HuH-7 (cell line): ENCODE results near the gene TAPT1.

Source experiments
- DNase-seq: peaks from one replicate; pipeline ENCODE4 v3.0.0; 2011; ENCODE audit warnings: low spot score

The TAPT1 gene

GRCh38 chr4:16248605-16249004 is 22.3 kb upstream of the TAPT1 start:
- DNase-seq, result no peak

DNA sequence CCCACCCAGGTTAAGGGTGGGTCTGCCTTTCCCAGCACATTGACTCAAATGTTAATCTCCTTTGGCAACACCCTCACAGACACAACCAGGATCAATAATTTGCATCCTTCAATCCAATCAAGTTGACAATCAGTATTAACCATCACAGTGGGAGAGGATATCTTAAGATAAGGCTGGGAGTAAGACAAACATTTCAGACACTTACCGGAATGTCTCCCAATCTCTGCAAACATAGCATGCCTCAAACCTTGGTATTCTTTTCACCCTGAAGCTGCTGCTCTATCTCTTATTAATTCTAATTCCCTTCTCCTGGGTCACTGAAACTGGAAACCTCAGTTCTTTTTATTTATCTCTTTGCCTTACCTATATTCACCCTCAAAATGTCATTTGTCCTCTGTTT is 19.0 kb upstream of the TAPT1 start:
- no peak for DNase-seq

GRCh38 chr4:16243285-16243684 is 17.0 kb upstream of the TAPT1 start:
- no peak for DNase-seq

GRCh38 chr4:16240300-16240699 is 14.0 kb upstream of the TAPT1 start:
- DNase-seq, result no peak

GRCh38 chr4:16239086-16239485 is 12.8 kb upstream of the TAPT1 start:
- DNase-seq, result no peak

GRCh38 chr4:16238327-16238726 is 12.1 kb upstream of the TAPT1 start:
- DNase-seq, result no peak

GRCh38 chr4:16237715-16238114 is 11.4 kb upstream of the TAPT1 start:
- no peak for DNase-seq

DNA sequence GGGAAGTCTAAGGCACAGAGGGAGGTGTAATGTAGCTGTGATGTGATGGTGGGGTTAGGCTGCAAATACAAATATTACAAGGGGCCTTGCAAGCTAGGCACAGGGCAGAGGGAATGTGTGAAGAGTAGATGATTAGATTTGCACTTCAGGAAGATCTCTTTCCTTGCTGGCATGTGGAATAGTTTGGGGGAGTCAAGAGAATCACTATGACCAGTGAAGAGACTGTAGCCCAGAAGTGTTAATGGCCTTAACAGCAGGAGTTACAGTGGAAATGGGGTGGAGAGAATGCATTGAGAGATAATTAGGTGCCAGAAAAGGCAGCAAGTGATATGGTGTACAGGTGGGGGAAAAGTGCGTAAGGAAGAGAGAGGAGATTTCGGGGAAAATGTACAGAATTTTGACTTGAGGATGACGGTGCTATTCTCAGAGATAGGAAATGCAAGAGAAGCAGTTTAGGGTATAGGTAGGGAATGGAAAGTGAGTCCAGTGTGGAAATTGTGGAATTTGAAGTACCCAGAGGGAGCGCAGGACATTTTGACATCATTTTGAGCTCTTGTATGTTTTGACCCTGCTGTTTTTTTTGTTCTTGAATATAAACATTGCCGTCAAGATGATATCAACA is 10.2 kb upstream of the TAPT1 start:
- DNase-seq, result no peak

DNA sequence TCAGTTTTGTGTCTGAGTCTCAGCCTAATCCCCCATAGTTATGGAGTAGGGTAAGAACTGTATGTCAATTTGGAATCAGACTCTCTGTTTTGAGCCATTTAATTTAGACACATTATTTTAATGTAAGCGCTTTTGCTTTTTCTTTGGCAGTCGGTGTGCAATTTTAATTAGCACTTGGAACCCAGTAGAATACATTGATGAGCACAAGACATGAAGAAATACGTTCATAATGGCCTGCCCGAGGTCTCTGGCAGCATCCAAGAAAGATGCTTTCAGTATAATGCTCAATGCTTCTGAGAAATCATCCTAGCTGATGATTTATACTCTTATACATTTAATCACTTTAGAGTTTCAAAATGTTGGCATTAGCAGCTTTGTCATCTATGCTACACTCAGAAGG is 8.9 kb upstream of the TAPT1 start:
- DNase-seq, result no peak

- DNase-seq, result no peak
Measured at GRCh38 chr4:16233569-16234177, 7.4 kb upstream of the TAPT1 start.

- no peak for DNase-seq
Measured at GRCh38 chr4:16231570-16232245, 5.4 kb upstream of the TAPT1 start.

GRCh38 chr4:16230308-16230707 is 4.0 kb upstream of the TAPT1 start:
- no peak for DNase-seq

DNA sequence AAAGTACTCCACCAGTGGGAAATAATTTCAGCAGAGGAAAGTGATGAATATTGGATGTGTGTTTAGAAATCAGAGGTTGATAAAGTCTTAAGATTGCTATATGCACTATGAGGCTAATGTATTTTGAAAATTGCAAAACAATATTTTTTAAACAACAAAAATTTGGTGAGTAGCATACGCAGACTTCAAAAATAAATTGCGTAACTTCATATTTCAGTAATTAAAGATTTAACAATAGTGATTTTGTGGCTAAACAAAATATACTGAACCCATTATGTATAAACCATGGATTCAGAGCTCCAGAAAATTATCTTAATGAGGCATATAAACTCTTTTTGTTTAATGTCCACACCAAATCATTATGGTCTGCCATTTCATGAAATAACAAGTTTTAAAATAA is 3.3 kb upstream of the TAPT1 start:
- DNase-seq, result no peak

DNA sequence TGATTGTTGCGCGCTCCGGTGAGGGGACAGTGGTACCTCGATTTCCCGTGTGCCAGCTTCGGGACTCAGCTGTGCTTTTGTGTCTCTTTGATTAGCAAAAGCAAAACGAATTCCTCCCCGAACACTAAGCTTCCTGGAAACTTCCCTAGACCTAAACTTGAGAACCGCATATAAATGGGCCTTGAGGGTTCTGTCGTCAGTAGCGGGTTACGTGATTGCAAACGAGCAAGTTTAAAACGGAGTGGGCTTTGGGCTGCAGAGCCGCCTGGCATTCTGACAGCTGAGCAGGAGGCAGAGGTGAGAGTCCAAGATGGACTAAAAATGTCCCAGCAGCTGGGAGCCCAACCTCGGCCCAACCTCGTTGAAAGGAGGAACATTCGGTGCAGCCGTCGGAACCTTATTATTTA is 1.2 kb upstream of the TAPT1 start:
- no peak for DNase-seq

- peak; percentile 49 for DNase-seq
Measured at GRCh38 chr4:16226816-16227461, 668 bp upstream of the TAPT1 start.

GRCh38 chr4:16225167-16225862 is 956 bp downstream of the TAPT1 start:
- no peak for DNase-seq

GRCh38 chr4:16224264-16225166 is 1.8 kb downstream of the TAPT1 start:
- peak; percentile 55 for DNase-seq

- DNase-seq, result no peak
Measured at GRCh38 chr4:16222957-16223527, 3.2 kb downstream of the TAPT1 start.

DNA sequence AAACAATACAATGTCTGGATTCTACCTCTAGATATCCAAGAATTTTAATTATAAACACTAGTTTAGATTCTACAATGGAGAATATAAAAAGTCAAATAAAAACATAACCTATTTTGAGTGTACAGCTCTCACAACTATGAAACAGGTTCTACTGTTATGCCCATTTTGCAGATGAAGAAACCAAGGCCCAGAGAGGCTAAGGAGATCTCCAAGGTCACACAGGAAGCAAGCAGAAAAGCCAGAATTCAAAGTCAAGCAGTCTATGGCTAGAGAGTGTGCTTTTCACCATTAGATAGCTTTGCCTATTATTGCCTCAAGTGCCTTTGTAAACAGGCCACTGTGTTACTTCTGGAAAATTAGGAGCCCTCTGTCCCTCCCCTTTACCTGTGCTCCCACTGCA is 7.3 kb downstream of the TAPT1 start:
- no peak for DNase-seq

DNA sequence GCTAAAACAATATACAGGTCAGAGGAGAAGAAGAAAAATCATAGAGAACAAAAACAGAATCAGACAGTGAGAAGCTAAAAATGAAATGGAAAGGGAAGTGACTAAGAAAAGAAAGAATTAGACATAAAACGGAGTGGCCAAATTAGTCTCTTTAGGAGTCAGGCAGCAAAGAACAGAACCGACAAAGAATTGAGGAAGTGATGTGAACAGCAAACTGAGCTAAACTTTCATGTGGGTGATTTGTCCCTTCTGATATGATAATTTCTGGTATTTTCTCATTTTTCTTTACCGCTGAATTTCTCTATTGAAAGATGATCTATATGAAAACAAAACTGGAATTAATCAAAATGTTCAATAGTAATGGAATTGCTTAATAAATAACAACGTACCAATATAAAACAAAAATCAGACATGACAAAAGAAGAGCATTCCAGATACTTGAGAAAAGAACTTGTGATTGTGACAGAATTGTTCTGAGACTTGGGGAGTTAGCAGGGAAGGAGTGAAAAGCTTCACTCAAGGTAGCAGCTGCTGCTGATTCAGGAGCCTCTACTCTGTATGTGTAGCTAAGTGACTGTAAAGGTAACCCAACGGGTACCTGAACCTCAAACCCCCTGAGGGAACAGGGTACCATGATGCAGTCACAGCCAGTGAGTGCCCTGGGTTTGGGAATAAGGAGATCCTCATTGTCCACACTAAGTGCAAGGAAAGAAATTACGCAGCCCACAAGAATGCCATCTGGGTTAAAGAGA is 8.8 kb downstream of the TAPT1 start:
- no peak for DNase-seq
